ENCODE measurements around the gene RIT1.

GRCh38 chr1:155946633-155947219 is 35.6 kb upstream of the RIT1 start:
- TF ChIP-seq POLR2A (IDR thresholded peaks at IDR 0.05) (no peak), CTCF (IDR thresholded peaks at IDR 0.05 in 4 of 5, conservative IDR thresholded peaks at IDR 0.05 in 1 of 5) (no peak)
